PFSK-1 (cell line): Measurements from ENCODE around the gene IGF2BP3.
A peak's percentile ranks its signal among the peaks of the same experiment; 100 is the strongest.

Source experiments
- POLR2AphosphoS5 ChIP-seq: IDR thresholded peaks from 2 replicates; pipeline ENCODE4 v1.6.1; 2012; ENCODE audit warnings: low read depth, mild to moderate bottlenecking, control low read depth, low read length, moderate library complexity
- REST ChIP-seq, 2 experiments: IDR thresholded peaks; 2 replicates each; pipeline versions ENCODE4 v1.6.1 to v1.8.0; 2011 to 2012; ENCODE audit warnings: low read depth in 2 of 2, low read length in 2 of 2, control low read depth in 1 of 2, inconsistent platforms in 1 of 2, mild to moderate bottlenecking in 1 of 2, moderate library complexity in 1 of 2; ENCODE audit not compliant: insufficient read depth in 1 of 2
- SIN3A ChIP-seq: IDR thresholded peaks from 2 replicates; pipeline ENCODE4 v1.6.1; 2012; ENCODE audit warnings: mild to moderate bottlenecking, low read length, moderate library complexity, borderline replicate concordance; ENCODE audit not compliant: insufficient read depth
- TAF1 ChIP-seq: IDR thresholded peaks from 2 replicates; pipeline ENCODE4 v1.6.1; 2012; ENCODE audit warnings: low read length, control low read depth, borderline replicate concordance; ENCODE audit not compliant: insufficient read depth

GRCh38 chr7:23334482-23335056, 135.7 kb downstream of the IGF2BP3 start:
- TF ChIP-seq POLR2AphosphoS5, result peak; percentile 74
- 0 out of 2 replicates have a peak, but pooled peaks have one; percentile 25 for TF ChIP-seq SIN3A
- TF ChIP-seq REST (IDR thresholded peaks at IDR 0.05; ENCODE audit: insufficient read depth in 1 of 2, low read depth in 2 of 2, low read length in 2 of 2), result peak in 1 of 2 experiments; percentile 70; a peak in 2 of 4 replicates
- TF ChIP-seq TAF1, result peak; percentile 58; the same call in 1 of the 2 replicates
